Fibroblast of skin of scalp (primary cell): Measurements from ENCODE around the gene CHPT1.
"Not testable (repeated sequence)": the region's sequence is repeated elsewhere in the genome, so short reads cannot be mapped to it uniquely, and the experiment has no call there.

Experiments used
- DNase-seq: peaks from one replicate; pipeline ENCODE4 v3.0.0-alpha.2; 2013

The CHPT1 gene

GRCh38 chr12:101727098-101727497, 29.7 kb downstream of the CHPT1 start:
- no peak for DNase-seq

GRCh38 chr12:101729842-101730241, 32.4 kb downstream of the CHPT1 start:
- no peak for DNase-seq

- DNase-seq = no peak
Observed at GRCh38 chr12:101732318-101732717, 34.9 kb downstream of the CHPT1 start.

- DNase-seq = no peak
Observed at GRCh38 chr12:101733166-101733565, 35.7 kb downstream of the CHPT1 start.

- DNase-seq = not testable (repeated sequence)
Observed at GRCh38 chr12:101734482-101734881, 37.0 kb downstream of the CHPT1 start.

- DNase-seq = no peak
Observed at GRCh38 chr12:101737476-101737875, 40.0 kb downstream of the CHPT1 start.

- no peak for DNase-seq
Observed at GRCh38 chr12:101738920-101739665, 41.7 kb downstream of the CHPT1 start, which contains the start of gene SYCP3. TSS of gene SYCP3 (minus strand) at chr12:101739462. CDS start at chr12:101737935, 1,527 bp downstream.

- DNase-seq = no peak
Observed at GRCh38 chr12:101740566-101740965, 43.1 kb downstream of the CHPT1 start.

- no peak for DNase-seq
Observed at GRCh38 chr12:101740980-101741379, 43.5 kb downstream of the CHPT1 start.

GRCh38 chr12:101743242-101743641, 45.8 kb downstream of the CHPT1 start:
- DNase-seq = peak; percentile 21

GRCh38 chr12:101743724-101744472, 46.5 kb downstream of the CHPT1 start:
- no peak for DNase-seq

GRCh38 chr12:101745481-101745880, 48.0 kb downstream of the CHPT1 start:
- no peak for DNase-seq

- DNase-seq = no peak
Observed at GRCh38 chr12:101746196-101746595, 48.8 kb downstream of the CHPT1 start.

GRCh38 chr12:101746661-101747060, 49.2 kb downstream of the CHPT1 start:
- DNase-seq = peak; percentile 9

GRCh38 chr12:101747697-101748096, 50.3 kb downstream of the CHPT1 start:
- no peak for DNase-seq

- DNase-seq = no peak
Observed at GRCh38 chr12:101748907-101749306, 51.5 kb downstream of the CHPT1 start.

GRCh38 chr12:101749657-101750056, 52.2 kb downstream of the CHPT1 start:
- no peak for DNase-seq

GRCh38 chr12:101750152-101750551, 52.7 kb downstream of the CHPT1 start:
- DNase-seq = no peak

- peak; percentile 42 for DNase-seq
Observed at GRCh38 chr12:101759396-101760047, 62.1 kb downstream of the CHPT1 start.

GRCh38 chr12:101761350-101761749, 63.9 kb downstream of the CHPT1 start:
- DNase-seq = no peak

GRCh38 chr12:101761781-101762180, 64.3 kb downstream of the CHPT1 start:
- DNase-seq = no peak

- no peak for DNase-seq
Observed at GRCh38 chr12:101763246-101763931, 65.9 kb downstream of the CHPT1 start.
